H1 (cell line): Measurements from ENCODE around the gene SRSF9. TPM values are rescaled to one million over a fixed set of nuclear protein-coding genes. Genes with fewer than 3 reads are reported as not detected.

Source experiments
- ASH2L ChIP-seq: fragments of 200-600, 300-600 bp; sonication (generic); IDR thresholded peaks from one replicate; pipeline ENCODE4 v1.7.1; 2017; ENCODE audit warnings: low read length
- ATF3 ChIP-seq: IDR thresholded peaks from 2 replicates; pipeline ENCODE4 v1.6.1; 2011; ENCODE audit warnings: low read depth, mild to moderate bottlenecking, low read length; ENCODE audit not compliant: insufficient read depth
- CBX8 ChIP-seq: fragments of 300-800, 300-1000 bp; sonication (generic); IDR thresholded peaks from 2 replicates; pipeline ENCODE4 v1.7.1; 2016; ENCODE audit warnings: low read depth, low read length, borderline replicate concordance
- CEBPB ChIP-seq: IDR thresholded peaks from 2 replicates; pipeline ENCODE4 v1.6.1; 2012; ENCODE audit warnings: low read depth, low read length
- CREB1 ChIP-seq: IDR thresholded peaks from 2 replicates; pipeline ENCODE4 v1.6.1; 2012; ENCODE audit warnings: inconsistent platforms
- EGR1 ChIP-seq: IDR thresholded peaks from 2 replicates; pipeline ENCODE4 v1.6.1; 2011; ENCODE audit warnings: low read depth, low read length, borderline replicate concordance
- EP300 ChIP-seq, 2 experiments: IDR thresholded peaks; 1 replicate in 1 of 2; 2 replicates in 1 of 2; pipeline ENCODE4 v1.6.1; 2011 to 2012; ENCODE audit warnings: low read depth in 2 of 2, low read length in 2 of 2, mild to moderate bottlenecking in 2 of 2, borderline replicate concordance in 1 of 2, inconsistent platforms in 1 of 2, moderate library complexity in 1 of 2
- EZH2 ChIP-seq: fragments of 200-600 bp; sonication (generic); IDR thresholded peaks from 2 replicates; pipeline ENCODE4 v1.7.1; 2012; ENCODE audit warnings: low read depth, mild to moderate bottlenecking, moderate library complexity, low read length, inconsistent platforms; ENCODE audit not compliant: severe bottlenecking
- GABPA ChIP-seq: IDR thresholded peaks from 2 replicates; pipeline ENCODE4 v1.6.1; 2011; ENCODE audit warnings: mild to moderate bottlenecking, low read length, moderate library complexity, borderline replicate concordance; ENCODE audit not compliant: insufficient read depth
- GTF2F1 ChIP-seq: IDR thresholded peaks from 2 replicates; pipeline ENCODE4 v1.6.1; 2012; ENCODE audit warnings: low read depth, low read length, improper control_type of control experiment, borderline replicate concordance
- HDAC2 ChIP-seq, 2 experiments: fragments of 300-600 bp in 1 of 2; sonication (generic) in 1 of 2; IDR thresholded peaks; 2 replicates each; pipeline ENCODE4 v1.6.1; 2011 to 2012; ENCODE audit warnings: low read depth in 2 of 2, low read length in 2 of 2, mild to moderate bottlenecking in 2 of 2, moderate library complexity in 2 of 2, borderline replicate concordance in 1 of 2, inconsistent platforms in 1 of 2
- JUN ChIP-seq: IDR thresholded peaks from 2 replicates; pipeline ENCODE4 v1.6.1; 2011; ENCODE audit warnings: low read depth, mild to moderate bottlenecking, improper control_type of control experiment, low read length
- KDM1A ChIP-seq: fragments of 200-600, 300-600 bp; sonication (generic); IDR thresholded peaks from 2 replicates; pipeline ENCODE4 v1.7.1; 2016; ENCODE audit warnings: mild to moderate bottlenecking, low read length, borderline replicate concordance
- NANOG ChIP-seq: IDR thresholded peaks from 2 replicates; pipeline ENCODE4 v1.6.1; 2011; ENCODE audit warnings: low read length, low read depth, mild to moderate bottlenecking, inconsistent platforms; ENCODE audit not compliant: insufficient read depth, poor library complexity, severe bottlenecking
- PHF8 ChIP-seq: fragments of 200-600 bp; sonication (generic); conservative IDR thresholded peaks from 2 replicates; pipeline ENCODE4 v1.7.1; 2012; ENCODE audit warnings: low read depth, mild to moderate bottlenecking, inconsistent platforms, low read length, moderate library complexity
- RXRA ChIP-seq: IDR thresholded peaks from 2 replicates; pipeline ENCODE4 v1.6.1; 2011; ENCODE audit warnings: low read depth, mild to moderate bottlenecking, low read length, moderate library complexity; ENCODE audit not compliant: insufficient read depth
- SP2 ChIP-seq: IDR thresholded peaks from 2 replicates; pipeline ENCODE4 v1.6.1; 2012; ENCODE audit warnings: mild to moderate bottlenecking, low read length, inconsistent platforms
- TBP ChIP-seq: IDR thresholded peaks from 2 replicates; pipeline ENCODE4 v1.6.1; 2011; ENCODE audit warnings: low read depth, low read length, improper control_type of control experiment
- ZNF274 ChIP-seq: IDR thresholded peaks from 2 replicates; pipeline ENCODE4 v1.7.0; 2012; ENCODE audit warnings: low read length, borderline replicate concordance; ENCODE audit errors: extremely low read depth
- polyA plus RNA-seq, 7 experiments: library from polyadenylated mRNA; depleted of rRNA in 3 of 7; stranded (reverse) in 5 of 7; unstranded in 2 of 7; fragments of >200 nt in 5 of 7; fragments of 200-250 nt in 2 of 7; gene quantifications; 1 replicate in 5 of 7; 2 replicates in 1 of 7; 4 replicates in 1 of 7; pipeline versions ENCODE4 v1.2.1 to v1.2.3, GENCODE V29; 2011 to 2013; ENCODE audit warnings: missing spikeins in 2 of 7, mixed read lengths in 2 of 7
- total RNA-seq: library from RNA; stranded (reverse); fragmentation: NEBNext Ultra II Directional; extraction: Animal tissue kit (Norgen Biotek cat#: 25700); gene quantifications from 2 replicates; pipeline ENCODE4 v1.2.1, GENCODE V29; 2021
- TF ChIP-seq, protein P1 (sequence below): IDR thresholded peaks from 2 replicates; pipeline ENCODE4 v1.6.1; 2012; ENCODE audit warnings: inconsistent platforms

Gene SRSF9
- total and polyA plus RNA-seq, 2 of the 8 experiments (the other 6 are each of a cell fraction or from before 2014, with no cell fraction given): 172 to 304 TPM

DNA sequence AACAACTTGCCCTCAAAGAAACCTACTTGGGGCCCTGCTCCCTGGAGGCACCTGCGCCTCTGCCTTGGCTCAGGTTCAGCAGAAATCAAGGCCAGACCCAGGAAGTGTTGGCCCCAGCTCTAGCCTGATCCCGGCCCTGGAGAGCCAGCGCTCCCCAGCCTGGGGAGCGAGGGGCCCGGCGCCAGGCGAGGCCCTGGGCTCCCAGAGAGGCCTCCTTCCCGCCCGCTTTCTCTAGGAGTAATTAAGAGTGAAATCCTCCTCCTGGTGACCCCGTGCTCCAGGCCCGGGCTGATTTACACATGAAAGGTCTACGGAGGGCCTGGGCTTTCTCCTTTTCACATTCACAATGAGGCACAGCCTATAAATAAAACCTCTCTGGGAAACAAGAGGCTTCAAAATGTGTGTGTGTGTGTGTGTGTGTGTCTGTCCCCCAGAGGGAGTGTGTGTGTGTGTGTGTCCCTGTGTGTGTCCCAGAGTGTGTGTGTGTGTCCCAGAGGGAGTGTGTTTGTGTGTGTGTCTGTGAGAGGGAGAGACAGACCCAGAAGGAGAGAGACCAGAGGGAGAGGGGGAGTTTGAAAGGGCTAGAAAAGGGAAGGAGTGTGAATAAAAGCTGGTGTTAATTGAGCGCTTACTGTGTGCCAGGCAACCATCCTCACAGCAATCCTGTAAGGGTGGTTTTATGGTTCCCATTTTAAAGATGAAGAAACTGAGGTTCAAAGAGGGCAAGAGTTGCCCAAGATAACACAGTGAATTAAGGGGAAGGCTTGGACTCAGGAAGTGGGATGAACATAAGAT is 55.5 kb downstream of the SRSF9 start (continued):
- TF ChIP-seq JUN (no peak), KDM1A (peak; percentile 96; the same call in 1 of the 2 replicates), PHF8 (0 out of 2 replicates have a peak, but pooled peaks have one; percentile 39), GABPA (0 out of 2 replicates have a peak, but pooled peaks have one; percentile 71), SP2 (no peak), EGR1 (no peak), TBP (peak; percentile 91), RXRA (no peak), NANOG (peak; percentile 50), HDAC2 (IDR thresholded peaks at IDR 0.05; ENCODE audit: borderline replicate concordance in 1 of 2, low read depth in 2 of 2, low read length in 2 of 2) (peak; percentile 39 to 90; a peak in 2 of 4 replicates), CBX8 (no peak), ASH2L (peak; percentile 83), EZH2 (no peak), GTF2F1 (0 out of 2 replicates have a peak, but pooled peaks have one; percentile 29), ATF3 (no peak), EP300 (IDR thresholded peaks at IDR 0.05; ENCODE audit: borderline replicate concordance in 1 of 2, low read depth in 2 of 2, low read length in 2 of 2) (no peak; a peak in 1 of 3 replicates), CEBPB (no peak), ZNF274 (no peak), CREB1 (peak; percentile 46; the same call in 1 of the 2 replicates)
- TF ChIP-seq, protein P1, sequence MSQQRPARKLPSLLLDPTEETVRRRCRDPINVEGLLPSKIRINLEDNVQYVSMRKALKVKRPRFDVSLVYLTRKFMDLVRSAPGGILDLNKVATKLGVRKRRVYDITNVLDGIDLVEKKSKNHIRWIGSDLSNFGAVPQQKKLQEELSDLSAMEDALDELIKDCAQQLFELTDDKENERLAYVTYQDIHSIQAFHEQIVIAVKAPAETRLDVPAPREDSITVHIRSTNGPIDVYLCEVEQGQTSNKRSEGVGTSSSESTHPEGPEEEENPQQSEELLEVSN: peak; percentile 81
- TF ChIP-seq, all 59 proteins: peak for 25
